Measurements from ENCODE around the gene NOTCH1.
"Not testable (repeated sequence)": the region's sequence is repeated elsewhere in the genome, so short reads cannot be mapped to it uniquely, and the experiment has no call there.

The NOTCH1 gene

GRCh38 chr9:136560586-136560985, 14.7 kb upstream of the NOTCH1 start:
- TF ChIP-seq, protein P1, sequence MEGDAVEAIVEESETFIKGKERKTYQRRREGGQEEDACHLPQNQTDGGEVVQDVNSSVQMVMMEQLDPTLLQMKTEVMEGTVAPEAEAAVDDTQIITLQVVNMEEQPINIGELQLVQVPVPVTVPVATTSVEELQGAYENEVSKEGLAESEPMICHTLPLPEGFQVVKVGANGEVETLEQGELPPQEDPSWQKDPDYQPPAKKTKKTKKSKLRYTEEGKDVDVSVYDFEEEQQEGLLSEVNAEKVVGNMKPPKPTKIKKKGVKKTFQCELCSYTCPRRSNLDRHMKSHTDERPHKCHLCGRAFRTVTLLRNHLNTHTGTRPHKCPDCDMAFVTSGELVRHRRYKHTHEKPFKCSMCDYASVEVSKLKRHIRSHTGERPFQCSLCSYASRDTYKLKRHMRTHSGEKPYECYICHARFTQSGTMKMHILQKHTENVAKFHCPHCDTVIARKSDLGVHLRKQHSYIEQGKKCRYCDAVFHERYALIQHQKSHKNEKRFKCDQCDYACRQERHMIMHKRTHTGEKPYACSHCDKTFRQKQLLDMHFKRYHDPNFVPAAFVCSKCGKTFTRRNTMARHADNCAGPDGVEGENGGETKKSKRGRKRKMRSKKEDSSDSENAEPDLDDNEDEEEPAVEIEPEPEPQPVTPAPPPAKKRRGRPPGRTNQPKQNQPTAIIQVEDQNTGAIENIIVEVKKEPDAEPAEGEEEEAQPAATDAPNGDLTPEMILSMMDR (IDR thresholded peaks at IDR 0.05; ENCODE audit: poor library complexity, severe bottlenecking) = no peak
- no peaks in the 10 kb centered on the region for H3K36me3 ChIP-seq (ENCODE audit: low read depth)
- DNase-seq (ENCODE audit: low spot score) (no peak), ATAC-seq (ENCODE audit: low read depth) (no peak)
- peaks cover 13% of the 10 kb centered on the region for H3K9me3 ChIP-seq (ENCODE audit: severe bottlenecking)
- no peak overlapping the region for H3K4me3 ChIP-seq (ENCODE audit: severe bottlenecking)
- peaks cover 19% of the 10 kb centered on the region for H3K4me1 ChIP-seq (ENCODE audit: insufficient read depth, poor library complexity, severe bottlenecking)
- no peaks in the 10 kb centered on the region for H3K27me3 ChIP-seq (ENCODE audit: insufficient read depth, poor library complexity, severe bottlenecking)
- H3K27ac ChIP-seq (ENCODE audit: poor library complexity, severe bottlenecking) = no peak overlapping the region

DNA sequence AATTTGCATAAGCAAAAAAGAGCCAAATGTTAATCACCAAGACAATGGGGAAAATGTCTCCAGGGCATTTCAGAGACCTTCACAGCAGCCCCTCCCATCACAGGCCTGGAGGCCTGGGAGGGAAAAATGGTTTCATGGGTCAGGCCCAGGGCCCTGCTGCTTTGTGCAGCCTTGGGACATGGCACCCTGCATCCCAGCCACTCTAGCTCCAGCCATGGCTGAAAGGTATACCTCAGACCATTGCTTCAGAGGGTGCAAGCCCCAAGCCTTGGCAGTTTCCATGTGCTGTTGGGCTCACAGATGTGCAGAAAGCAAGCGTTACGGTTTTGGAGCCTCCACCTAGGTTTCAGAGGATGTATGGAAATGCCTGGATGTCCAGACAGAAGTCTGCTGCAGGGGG, 13.5 kb upstream of the NOTCH1 start:
- not testable (repeated sequence) for H3K4me3 ChIP-seq (ENCODE audit: severe bottlenecking); ATAC-seq (ENCODE audit: low read depth); DNase-seq (ENCODE audit: low spot score); H3K27ac ChIP-seq (ENCODE audit: poor library complexity, severe bottlenecking); H3K27me3 ChIP-seq (ENCODE audit: insufficient read depth, poor library complexity, severe bottlenecking); H3K36me3 ChIP-seq (ENCODE audit: low read depth)
- H3K4me1 ChIP-seq (ENCODE audit: insufficient read depth, poor library complexity, severe bottlenecking) = peaks cover 11% of the 10 kb centered on the region
- peaks cover 13% of the 10 kb centered on the region for H3K9me3 ChIP-seq (ENCODE audit: severe bottlenecking)

GRCh38 chr9:136558846-136559245, 13.0 kb upstream of the NOTCH1 start:
- not testable (repeated sequence) for H3K4me3 ChIP-seq (ENCODE audit: severe bottlenecking); ATAC-seq (ENCODE audit: low read depth); H3K27ac ChIP-seq (ENCODE audit: poor library complexity, severe bottlenecking); H3K36me3 ChIP-seq (ENCODE audit: low read depth); DNase-seq (ENCODE audit: low spot score); H3K27me3 ChIP-seq (ENCODE audit: insufficient read depth, poor library complexity, severe bottlenecking); H3K4me1 ChIP-seq (ENCODE audit: insufficient read depth, poor library complexity, severe bottlenecking)
- peaks cover 13% of the 10 kb centered on the region for H3K9me3 ChIP-seq (ENCODE audit: severe bottlenecking)

DNA sequence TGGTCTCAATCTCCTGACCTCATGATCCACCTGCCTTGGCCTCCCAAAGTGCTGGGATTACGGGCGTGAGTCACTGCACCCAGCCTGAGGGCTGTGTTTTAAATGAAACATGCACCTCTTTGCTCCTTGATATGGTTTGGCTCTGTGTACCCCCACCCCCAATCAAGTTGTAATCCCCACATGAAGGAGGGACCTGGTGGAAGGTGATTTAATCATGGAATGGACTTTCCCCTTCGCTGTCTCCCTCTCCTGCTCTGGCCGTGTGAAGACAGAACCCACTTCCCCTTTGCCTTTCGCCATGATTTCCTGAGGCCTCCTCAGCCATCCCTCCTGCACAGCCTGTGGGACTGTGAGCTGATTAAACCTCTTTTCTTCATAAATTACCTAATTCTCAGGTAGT, 12.5 kb upstream of the NOTCH1 start:
- Histone ChIP-seq H3K9me3 (ENCODE audit: severe bottlenecking) (peaks cover 13% of the 10 kb centered on the region), H3K36me3 (ENCODE audit: low read depth) (no peaks in the 10 kb centered on the region), H3K27me3 (ENCODE audit: insufficient read depth, poor library complexity, severe bottlenecking) (no peaks in the 10 kb centered on the region), H3K4me1 (ENCODE audit: insufficient read depth, poor library complexity, severe bottlenecking) (peaks cover 9% of the 10 kb centered on the region), H3K4me3 (ENCODE audit: severe bottlenecking) (no peak overlapping the region), H3K27ac (ENCODE audit: poor library complexity, severe bottlenecking) (no peak overlapping the region)
- TF ChIP-seq, protein P1 (IDR thresholded peaks at IDR 0.05; ENCODE audit: poor library complexity, severe bottlenecking) = no peak
- ATAC-seq (ENCODE audit: low read depth) (peak; percentile 48), DNase-seq (ENCODE audit: low spot score) (no peak)

DNA sequence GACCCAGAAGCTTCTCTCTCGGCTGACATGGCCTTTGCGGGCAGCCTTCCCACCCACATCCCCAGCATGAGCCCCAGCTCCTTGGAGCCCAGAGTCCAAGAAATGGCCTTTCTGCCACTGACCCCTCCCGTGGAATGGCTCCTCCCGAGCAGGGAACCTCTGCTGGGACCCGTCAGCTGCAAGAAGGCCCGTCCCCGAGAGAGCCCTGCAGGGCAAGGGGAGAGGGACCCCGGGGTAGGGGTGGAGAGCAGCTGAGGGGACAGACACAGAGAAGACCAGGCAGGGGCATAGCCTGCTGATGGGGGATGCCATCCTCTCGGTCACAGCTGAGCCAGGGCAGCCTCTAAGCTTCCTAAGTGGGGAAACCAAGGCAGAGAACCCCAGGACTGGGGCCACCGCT, 11.2 kb upstream of the NOTCH1 start:
- no peak overlapping the region for H3K27ac ChIP-seq (ENCODE audit: poor library complexity, severe bottlenecking)
- TF ChIP-seq, protein P1 (IDR thresholded peaks at IDR 0.05; ENCODE audit: poor library complexity, severe bottlenecking) = no peak
- no peaks in the 10 kb centered on the region for H3K27me3 ChIP-seq (ENCODE audit: insufficient read depth, poor library complexity, severe bottlenecking)
- H3K4me3 ChIP-seq (ENCODE audit: severe bottlenecking) = no peak overlapping the region
- no peaks in the 10 kb centered on the region for H3K36me3 ChIP-seq (ENCODE audit: low read depth)
- DNase-seq (ENCODE audit: low spot score) = no peak
- H3K9me3 ChIP-seq (ENCODE audit: severe bottlenecking) = peaks cover 13% of the 10 kb centered on the region
- no peak for ATAC-seq (ENCODE audit: low read depth)
- H3K4me1 ChIP-seq (ENCODE audit: insufficient read depth, poor library complexity, severe bottlenecking) = peaks cover 13% of the 10 kb centered on the region

DNA sequence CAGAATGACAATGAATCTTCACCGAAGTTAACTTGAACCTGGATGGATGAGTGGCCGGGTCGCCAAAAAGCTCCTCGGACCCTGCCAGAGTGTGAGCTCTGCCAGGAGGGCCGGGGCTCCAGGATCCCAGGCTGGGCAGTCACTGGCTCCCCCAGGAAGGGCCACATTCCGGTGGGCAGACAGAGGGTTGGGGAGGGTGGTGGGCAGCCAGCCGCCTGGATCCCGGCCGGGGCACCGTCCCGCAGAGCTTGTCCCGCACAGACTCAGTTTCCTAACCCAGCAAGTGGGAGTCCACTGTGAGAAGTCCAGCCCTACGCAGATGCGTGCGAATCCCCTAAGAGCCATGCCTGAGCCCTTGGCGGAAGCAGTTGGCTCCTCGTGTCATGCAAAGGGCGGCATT, 10.3 kb upstream of the NOTCH1 start:
- DNase-seq (ENCODE audit: low spot score) (no peak), ATAC-seq (ENCODE audit: low read depth) (no peak)
- Histone ChIP-seq H3K27me3 (ENCODE audit: insufficient read depth, poor library complexity, severe bottlenecking) (no peaks in the 10 kb centered on the region), H3K27ac (ENCODE audit: poor library complexity, severe bottlenecking) (no peak overlapping the region), H3K4me1 (ENCODE audit: insufficient read depth, poor library complexity, severe bottlenecking) (peaks cover 21% of the 10 kb centered on the region), H3K4me3 (ENCODE audit: severe bottlenecking) (no peak overlapping the region), H3K36me3 (ENCODE audit: low read depth) (no peaks in the 10 kb centered on the region), H3K9me3 (ENCODE audit: severe bottlenecking) (peaks cover 13% of the 10 kb centered on the region)
- TF ChIP-seq, protein P1 (IDR thresholded peaks at IDR 0.05; ENCODE audit: poor library complexity, severe bottlenecking) = no peak
